HepG2 (cell line): ENCODE data around the gene PRKG1. TPM values are rescaled to one million over a fixed set of nuclear protein-coding genes. Genes with fewer than 3 reads are reported as not detected.
"Not testable (repeated sequence)": the region's sequence is repeated elsewhere in the genome, so short reads cannot be mapped to it uniquely, and the experiment has no call there.

Experiments used
- ATAC-seq: fragments of 200-7000 bp; cut with Tn5 transposase; 3 replicates; pipeline ENCODE4 v1.9.1; 2020; ENCODE audit warnings: mild to moderate bottlenecking, moderate library complexity
- BruUV-seq: library from RNA; stranded (reverse); fragments of 400-500 nt; replicated peaks from 2 replicates; lab custom pipeline; 2021; lab: Mats Ljungman, UMichigan
- CTCF ChIA-PET: fragments of 300-600 bp; formaldehyde crosslinking; extraction: SDS; loops from one replicate; lab custom pipeline; 2021; ENCODE audit warnings: low total read pairs, inconsistent platforms, low intra/inter-chr PET ratio; lab: Yijun Ruan, JAX
- POLR2A ChIA-PET: fragments of 350-600 bp; sonication (Branson Sonifier 250); formaldehyde crosslinking; loops from one replicate; lab custom pipeline; 2020; ENCODE audit warnings: antibody characterized with exemption, inconsistent platforms; lab: Yijun Ruan, JAX
- DNase-seq: peaks from one replicate; pipeline ENCODE4 v3.0.0-alpha.2; 2015; ENCODE audit warnings: low spot score
- FAIRE-seq: peaks from 3 replicates; lab custom pipeline; 2011; peaks lifted over from hg19 to GRCh38; lab: Jason Lieb, UNC
- H2AFZ ChIP-seq: one replicate; pipeline ENCODE4 v1.6.1; 2011; ENCODE audit warnings: low read length, inconsistent platforms
- H3K27ac ChIP-seq: fragments of 300-600 bp; 3 replicates; pipeline ENCODE4 v1.8.0; 2011; ENCODE audit warnings: mixed run types, mild to moderate bottlenecking, mixed read lengths, low read length, inconsistent platforms; ENCODE audit not compliant: insufficient read depth; ENCODE audit errors: extremely low read length
- H3K27me3 ChIP-seq, 2 experiments: fragments of 200-600 bp in 1 of 2; 2 replicates in 1 of 2; 3 replicates in 1 of 2; pipeline versions ENCODE4 v1.6.0 to v1.8.0; 2011; ENCODE audit warnings: low read length in 2 of 2, mild to moderate bottlenecking in 2 of 2, moderate library complexity in 2 of 2, inconsistent platforms in 1 of 2; ENCODE audit not compliant: insufficient read depth in 2 of 2, control insufficient read depth in 1 of 2
- H3K36me3 ChIP-seq, 2 experiments: fragments of 200-600 bp in 1 of 2; replicated peaks in 1 of 2; 2 replicates in 1 of 2; 3 replicates in 1 of 2; pipeline versions ENCODE4 v1.5.1 to v1.8.0; 2011; ENCODE audit warnings: low read length in 2 of 2, inconsistent platforms in 1 of 2; ENCODE audit not compliant: insufficient read depth in 2 of 2, control insufficient read depth in 1 of 2
- H3K4me1 ChIP-seq: 2 replicates; pipeline ENCODE4 v1.5.1; 2012; ENCODE audit warnings: low read length, inconsistent platforms; ENCODE audit not compliant: insufficient read depth
- H3K4me2 ChIP-seq: 2 replicates; pipeline ENCODE4 v1.6.0; 2011; ENCODE audit warnings: low read depth, low read length, inconsistent platforms
- H3K4me3 ChIP-seq, 3 experiments: fragments of 200-600 bp in 1 of 3; sonication (generic), shearing (Covaris generic) in 1 of 3; replicated peaks in 1 of 3; 2 replicates each; pipeline ENCODE4 v1.5.1; 2011 to 2016; ENCODE audit warnings: low read length in 3 of 3, inconsistent platforms in 2 of 3, low read depth in 2 of 3, mild to moderate bottlenecking in 2 of 3, control low read depth in 1 of 3, mixed read lengths in 1 of 3; ENCODE audit not compliant: insufficient read depth in 1 of 3
- H3K79me2 ChIP-seq: one replicate; pipeline ENCODE4 v1.6.1; 2011; ENCODE audit warnings: low read length, inconsistent platforms; ENCODE audit not compliant: insufficient read depth
- H3K9ac ChIP-seq: 2 replicates; pipeline ENCODE4 v1.6.0; 2011; ENCODE audit warnings: mild to moderate bottlenecking, low read depth, low read length, inconsistent platforms; ENCODE audit not compliant: insufficient read depth
- H3K9me3 ChIP-seq: 2 replicates; pipeline ENCODE4 v1.5.1; 2012; ENCODE audit warnings: mild to moderate bottlenecking, low read length
- H4K20me1 ChIP-seq: 2 replicates; pipeline ENCODE4 v1.6.0; 2011; ENCODE audit warnings: inconsistent platforms, mild to moderate bottlenecking, low read length, moderate library complexity; ENCODE audit not compliant: insufficient read depth
- ATF7 ChIP-seq, 2 experiments: fragments of 450-650 bp in 1 of 2; sonication (generic) in 1 of 2; formaldehyde crosslinking in 1 of 2; IDR thresholded peaks; 2 replicates each; pipeline versions ENCODE4 v1.4.0 to v1.6.1; 2016 to 2020; ENCODE audit warnings: antibody characterized with exemption in 1 of 2, mild to moderate bottlenecking in 1 of 2, missing genetic modification reagents in 1 of 2
- CAMTA2 ChIP-seq: sonication (generic); formaldehyde crosslinking; IDR thresholded peaks from 2 replicates; pipeline ENCODE4 v1.4.0; 2020; ENCODE audit warnings: mild to moderate bottlenecking, missing genetic modification reagents, borderline replicate concordance
- CEBPB ChIP-seq: IDR thresholded peaks from 2 replicates; pipeline ENCODE4 v1.6.1; 2011; ENCODE audit warnings: low read depth, low read length, improper control_type of control experiment, borderline replicate concordance
- WGBS: methylation state at CpG from one replicate; pipeline ENCODE4 v1.1.6; 2017; ENCODE audit warnings: low lambda C conversion rate; 5-methylcytosine and 5-hydroxymethylcytosine counted together
- in situ Hi-C: cut with HindIII; loops from 2 replicates; pipeline ENCODE4 v1.10.0; 2017; ENCODE audit warnings: low pct_unique_long_range_greater_than_20kb; ENCODE audit not compliant: extremely low pct_ligation_motif_present
- intact Hi-C: fragments of 100-400 bp; cut with micrococcal nuclease; formaldehyde crosslinking; loops from one replicate; pipeline ENCODE4 v1.10.0; 2022; ENCODE audit not compliant: unreplicated experiment
- polyA plus RNA-seq, 8 experiments: library from polyadenylated mRNA; depleted of rRNA in 3 of 8; stranded (reverse) in 7 of 8; unstranded in 1 of 8; fragments of >200 nt; fragmentation: Illumina TruSeq in 4 of 8; extraction: Trizol in 4 of 8; gene quantifications; 2 replicates each; pipeline versions ENCODE4 v1.2.1 to v1.2.3, GENCODE V29; 2011 to 2016; ENCODE audit warnings: low read depth in 4 of 8, missing spikeins in 1 of 8, mixed read lengths in 1 of 8; ENCODE audit not compliant: insufficient read depth in 1 of 8
- total RNA-seq, 5 experiments: library from RNA; depleted of rRNA; stranded (reverse); fragments of >200 nt; fragmentation: Illumina TruSeq; extraction: Trizol; gene quantifications; 2 replicates each; pipeline ENCODE4 v1.2.3, GENCODE V29; 2016; ENCODE audit warnings: low read depth in 1 of 5

Gene PRKG1
- total and polyA plus RNA-seq, 2 of the 13 experiments (the other 11 are each of a cell fraction or from before 2014, with no cell fraction given): 0.01 TPM; not detected in 1

DNA sequence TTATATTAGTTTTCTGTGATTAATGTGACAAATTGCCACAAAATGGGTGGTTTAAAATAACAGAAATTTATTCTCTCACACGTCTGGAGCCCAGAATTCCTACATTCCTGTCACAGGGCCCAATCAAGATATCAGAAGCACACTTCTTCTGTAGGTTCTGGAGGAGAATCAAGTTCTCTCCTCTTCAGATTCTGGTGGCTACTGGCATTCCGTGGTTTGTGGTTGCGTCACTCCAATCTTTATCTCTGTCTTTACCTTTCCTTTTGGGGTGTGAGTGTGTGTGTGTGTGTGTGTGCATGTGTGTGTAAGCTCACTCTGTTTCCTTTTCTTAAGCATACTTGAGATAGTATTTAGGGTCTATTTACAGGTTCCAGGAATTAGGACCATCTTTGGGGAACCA is 1124.3 kb downstream of the PRKG1 start:
- no peak for ATAC-seq
- Histone ChIP-seq H3K4me1 (no peaks in the 10 kb centered on the region), H3K9ac (no peak overlapping the region), H3K36me3 (no peaks in the 10 kb centered on the region), H3K79me2 (no peaks in the 10 kb centered on the region), H3K9me3 (no peaks in the 10 kb centered on the region), H4K20me1 (no peaks in the 10 kb centered on the region), H3K4me2 (no peak overlapping the region), H3K27ac (no peak overlapping the region), H2AFZ (no peak overlapping the region), H3K4me3 (no peak overlapping the region), H3K27me3 (no peaks in the 10 kb centered on the region)
- ChIA-PET POLR2A (no interaction called here), CTCF (no interaction called here)
- in situ Hi-C loops: no loop called here
- no peak for DNase-seq
- BruUV-seq: no TSS peak
- intact Hi-C loops: no loop called here
- TF ChIP-seq CEBPB (0 out of 2 replicates have a peak, but pooled peaks have one; percentile 36), CAMTA2 (no peak), ATF7 (IDR thresholded peaks at IDR 0.05) (0 out of 2 replicates have a peak, but pooled peaks have one; percentile 4), ATF7 (CRISPR knock-in tag; IDR thresholded peaks at IDR 0.05) (no peak)
- no peak for FAIRE-seq
- 21% methylated on average over 3 of the region's 3 CpGs for WGBS

DNA sequence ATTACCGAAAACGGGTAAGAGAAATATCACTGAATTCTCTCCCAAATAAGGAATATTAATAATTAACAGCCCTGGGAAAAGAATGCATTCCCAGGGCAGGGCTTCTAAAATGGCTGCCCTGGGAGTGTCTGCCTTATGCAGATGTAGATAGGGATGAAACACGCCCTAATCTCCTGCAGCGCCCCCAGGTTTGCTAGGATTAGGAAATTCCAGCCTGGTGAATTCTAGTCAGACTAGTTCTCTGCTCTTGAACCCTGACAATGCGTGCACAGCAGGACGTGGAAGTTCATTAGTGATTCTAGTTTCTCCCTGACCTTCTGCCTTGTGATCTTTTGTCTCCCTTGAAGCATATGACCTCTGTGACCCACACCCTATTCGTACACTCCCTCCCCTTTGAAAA is 1130.6 kb downstream of the PRKG1 start:
- H3K9ac ChIP-seq, H3K4me3 ChIP-seq, FAIRE-seq, H3K79me2 ChIP-seq, H3K36me3 ChIP-seq, DNase-seq, ATAC-seq, H3K9me3 ChIP-seq, H3K4me1 ChIP-seq, CTCF ChIA-PET, intact Hi-C loops, H3K27me3 ChIP-seq, H3K4me2 ChIP-seq, H4K20me1 ChIP-seq, H2AFZ ChIP-seq, H3K27ac ChIP-seq, BruUV-seq, POLR2A ChIA-PET: not testable (repeated sequence)
- in situ Hi-C loops: loop anchor here (25.0 kb wide), 2 partner anchors 818 to 1193 kb away; no protein-coding TSS in a partner anchor
- WGBS: 35% methylated on average over 6 of the region's 7 CpGs
